GM12878 (cell line): ENCODE measurements around the gene CLK2. TPM values are rescaled to one million over a fixed set of nuclear protein-coding genes. Genes with fewer than 3 reads are reported as not detected.

Experiments used
- ATAC-seq: fragments of 200-7000 bp; cut with Tn5 transposase; 3 replicates; pipeline ENCODE4 v1.9.1; 2020; ENCODE audit warnings: mild to moderate bottlenecking, moderate library complexity
- BruUV-seq: library from RNA; stranded (reverse); fragments of 400-500 nt; replicated peaks from 2 replicates; lab custom pipeline; 2021; lab: Mats Ljungman, UMichigan
- CTCF ChIA-PET: fragments of 300-600 bp; sonication (Branson Sonifier 250); formaldehyde crosslinking; extraction: SDS; loops from one replicate; lab custom pipeline; 2021; ENCODE audit warnings: inconsistent platforms; lab: Yijun Ruan, JAX
- POLR2A ChIA-PET: fragments of 350-600 bp; formaldehyde crosslinking; extraction: SDS; loops from one replicate; lab custom pipeline; 2021; ENCODE audit warnings: inconsistent platforms; lab: Charles Lee
- RAD21 ChIA-PET: fragments of 300-600 bp; sonication (Branson Sonifier 250); formaldehyde crosslinking; loops from one replicate; lab custom pipeline; 2023; ENCODE audit warnings: antibody characterized with exemption; ENCODE audit not compliant: unreplicated experiment; lab: Charles Lee
- SMC1A ChIA-PET: fragments of 300-600 bp; sonication (Branson Sonifier 250); formaldehyde crosslinking; loops from one replicate; lab custom pipeline; 2023; ENCODE audit not compliant: unreplicated experiment, uncharacterized antibody; lab: Charles Lee
- DNase-seq: peaks from one replicate; pipeline ENCODE4 v3.0.0-alpha.2; 2011; ENCODE audit warnings: low read depth, low spot score
- FAIRE-seq: peaks from 3 replicates; lab custom pipeline; 2011; peaks lifted over from hg19 to GRCh38; lab: Jason Lieb, UNC
- H2AFZ ChIP-seq: 2 replicates; pipeline ENCODE4 v1.6.0; 2011; ENCODE audit warnings: low read depth, low read length, control low read depth; ENCODE audit not compliant: control insufficient read depth
- H3K27ac ChIP-seq: 2 replicates; pipeline ENCODE4 v1.5.1; 2011; ENCODE audit warnings: control low read depth; ENCODE audit not compliant: control insufficient read depth, insufficient read depth
- H3K27me3 ChIP-seq, 2 experiments: replicated peaks in 1 of 2; 2 replicates each; pipeline versions ENCODE4 v1.6.0 to v1.6.1; 2011; ENCODE audit warnings: low read length in 1 of 2; ENCODE audit not compliant: control insufficient read depth in 2 of 2, insufficient read depth in 2 of 2
- H3K36me3 ChIP-seq, 2 experiments: 2 replicates each; pipeline ENCODE4 v1.5.1; 2011; ENCODE audit warnings: low read length in 1 of 2; ENCODE audit not compliant: control insufficient read depth in 2 of 2, insufficient read depth in 2 of 2
- H3K4me1 ChIP-seq: 2 replicates; pipeline ENCODE4 v1.6.1; 2011; ENCODE audit warnings: mild to moderate bottlenecking, low read length, moderate library complexity, mixed read lengths; ENCODE audit not compliant: control insufficient read depth, insufficient read depth
- H3K4me2 ChIP-seq: 2 replicates; pipeline ENCODE4 v1.6.0; 2011; ENCODE audit warnings: control low read depth; ENCODE audit not compliant: control insufficient read depth, insufficient read depth
- H3K4me3 ChIP-seq: fragments of 200-600 bp; sonication (generic); 2 replicates; pipeline ENCODE4 v1.5.1; 2016
- H3K79me2 ChIP-seq: 2 replicates; pipeline ENCODE4 v1.6.0; 2011; ENCODE audit warnings: low read length; ENCODE audit not compliant: control insufficient read depth, insufficient read depth
- H3K9ac ChIP-seq: 2 replicates; pipeline ENCODE4 v1.8.0; 2011; ENCODE audit warnings: low read length, control low read depth, mixed read lengths; ENCODE audit not compliant: control insufficient read depth, insufficient read depth
- H3K9me3 ChIP-seq: replicated peaks from 3 replicates; pipeline ENCODE4 v1.5.1; 2011; ENCODE audit warnings: mild to moderate bottlenecking, low read length; ENCODE audit not compliant: control insufficient read depth, insufficient read depth
- H4K20me1 ChIP-seq: 2 replicates; pipeline ENCODE4 v1.6.0; 2011; ENCODE audit not compliant: control insufficient read depth, insufficient read depth
- IKZF2 ChIP-seq, 2 experiments: fragments of 450-650 bp; IDR thresholded peaks; 2 replicates each; pipeline ENCODE4 v1.6.1; 2017; ENCODE audit warnings: mild to moderate bottlenecking in 2 of 2, moderate library complexity in 2 of 2
- KDM1A ChIP-seq: fragments of 200-600 bp; sonication (generic); IDR thresholded peaks from 2 replicates; pipeline ENCODE4 v1.6.1; 2016; ENCODE audit warnings: borderline replicate concordance
- MYB ChIP-seq: fragments of 150-350 bp; IDR thresholded peaks from 2 replicates; pipeline ENCODE4 v1.6.1; 2014; ENCODE audit warnings: mild to moderate bottlenecking, low read depth, low read length, borderline replicate concordance
- RBBP5 ChIP-seq: fragments of 200-600 bp; sonication (generic); conservative IDR thresholded peaks from 2 replicates; pipeline ENCODE4 v1.6.1; 2016
- SIN3A ChIP-seq: IDR thresholded peaks from 2 replicates; pipeline ENCODE4 v1.6.1; 2012; ENCODE audit warnings: low read depth, low read length, improper control_type of control experiment
- SUPT20H ChIP-seq: IDR thresholded peaks from 2 replicates; pipeline ENCODE4 v1.6.1; 2011; ENCODE audit warnings: low read depth, mild to moderate bottlenecking, low read length, moderate library complexity, borderline replicate concordance; ENCODE audit not compliant: control insufficient read depth
- ZNF24 ChIP-seq: fragments of 450-650 bp; IDR thresholded peaks from 2 replicates; pipeline ENCODE4 v1.6.1; 2017; ENCODE audit warnings: antibody characterized with exemption, mild to moderate bottlenecking
- WGBS: methylation state at CpG from one replicate; pipeline ENCODE4 v1.1.6; 2016; ENCODE audit warnings: low lambda C conversion rate; ENCODE audit not compliant: insufficient replicate concordance, insufficient coverage; ENCODE audit errors: missing lambda C conversion rate; 5-methylcytosine and 5-hydroxymethylcytosine counted together
- in situ Hi-C: fragments of 300-500 bp; cut with MboI; formaldehyde crosslinking; loops from 9 replicates; pipeline ENCODE4 v1.14.3; 2018; ENCODE audit warnings: mixed read lengths
- intact Hi-C: fragments of 100-400 bp; cut with micrococcal nuclease; formaldehyde crosslinking; loops from one replicate; pipeline ENCODE4 v1.14.2; 2022; ENCODE audit not compliant: unreplicated experiment
- polyA plus RNA-seq, 11 experiments: library from polyadenylated mRNA; depleted of rRNA in 4 of 11; unstranded in 6 of 11; stranded (reverse) in 5 of 11; fragments of >200 nt; fragmentation: Nextera tagmentation in 4 of 11; fragmentation: Illumina TruSeq in 1 of 11; extraction: Ambion mirVana in 4 of 11; extraction: Trizol in 1 of 11; gene quantifications; 1 replicate in 1 of 11; 2 replicates in 10 of 11; pipeline versions ENCODE4 v1.2.1 to v1.2.3, GENCODE V29; 2011 to 2016; ENCODE audit warnings: inconsistent platforms in 2 of 11, missing spikeins in 2 of 11, low read depth in 1 of 11
- total RNA-seq, 4 experiments: library from RNA; depleted of rRNA in 3 of 4; stranded (reverse); fragments of >200 nt in 3 of 4; fragmentation: Illumina TruSeq in 1 of 4; extraction: Trizol in 1 of 4; gene quantifications; 2 replicates each; pipeline versions ENCODE4 v1.2.1 to v1.2.3, GENCODE V29; 2013 to 2021

Gene CLK2
- total and polyA plus RNA-seq, 10 of the 15 experiments (the other 5 are each of a cell fraction or from before 2014, with no cell fraction given), result 11.1 to 83.7 (median 36.7) TPM

DNA sequence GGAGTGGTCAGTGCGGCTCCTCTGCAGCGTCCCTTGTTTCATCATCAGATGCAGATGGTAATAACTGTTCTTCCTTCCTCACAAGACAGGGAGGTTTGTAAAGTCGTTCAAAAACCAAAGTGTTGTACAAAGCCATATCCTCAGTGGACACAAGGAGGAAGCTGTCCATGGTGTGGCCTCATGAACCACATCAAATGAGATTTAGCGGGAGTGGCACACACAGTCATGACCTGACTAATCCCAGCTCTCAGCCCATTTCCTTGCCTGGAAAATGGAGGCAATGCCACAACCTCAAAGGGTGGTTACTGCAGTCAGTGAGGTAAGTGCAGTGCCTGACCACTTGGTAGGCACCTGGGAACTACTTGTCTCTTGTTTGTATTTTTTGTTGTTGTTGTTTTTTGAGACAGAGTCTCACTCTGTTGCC lies 31.5 kb downstream of the CLK2 start:
- SMC1A ChIA-PET, result interaction anchor here (0.7 to 1.9 kb wide), 8 partner anchors 9 to 440 kb away, joined by 3 to 7 read pairs (median 4); partner anchors contain the start of gene KRTCAP2
- peaks cover 14% of the 10 kb centered on the region for H3K4me1 ChIP-seq
- FAIRE-seq (no peak), DNase-seq (no peak), ATAC-seq (no peak)
- POLR2A ChIA-PET, result interaction anchor here (1.0 to 2.2 kb wide), 6 partner anchors 14 to 69 kb away, joined by 3 to 13 read pairs (median 6); partner anchors contain the start of genes ENTREP3, FDPS and KRTCAP2
- BruUV-seq, result no TSS peak
- H3K9ac ChIP-seq, result no peak overlapping the region
- H3K27me3 ChIP-seq, result no peaks in the 10 kb centered on the region
- TF ChIP-seq RBBP5, result no peak
- TF ChIP-seq SUPT20H, result no peak
- TF ChIP-seq IKZF2 (IDR thresholded peaks at IDR 0.05), result no peak
- TF ChIP-seq MYB, result no peak
- no peak for TF ChIP-seq KDM1A
- no peak for TF ChIP-seq ZNF24
- no peak for TF ChIP-seq SIN3A
- 0 out of 2 replicates have a peak overlapping the region, but pooled peaks have one; percentile 13 for H3K27ac ChIP-seq
- in situ Hi-C loops, result no loop called here
- WGBS, result 50% methylated on average over 4 of the region's 4 CpGs
- H2AFZ ChIP-seq, result peak overlapping the region; percentile 88; the same call in 1 of the 2 replicates
- H3K4me3 ChIP-seq, result no peak overlapping the region
- intact Hi-C loops, result loop anchor here (5.0 kb wide), 1 partner anchor 35 kb away; the partner anchor contains the start of genes MTX1 and THBS3
- CTCF ChIA-PET, result interaction anchor here (0.6 to 5.5 kb wide), 10 partner anchors 9 to 94 kb away, joined by 3 to 28 read pairs (median 4); partner anchors contain the start of genes KRTCAP2, MTX1, THBS3 and TRIM46
- H3K79me2 ChIP-seq, result peaks cover 13% of the 10 kb centered on the region
- no peaks in the 10 kb centered on the region; a peak in 2 of 4 replicates for H3K36me3 ChIP-seq
- RAD21 ChIA-PET, result interaction anchor here (0.7 to 2.1 kb wide), 3 partner anchors 8 to 35 kb away, joined by 3 to 10 read pairs (median 4); no protein-coding TSS in a partner anchor
- no peaks in the 10 kb centered on the region for H4K20me1 ChIP-seq
- no peaks in the 10 kb centered on the region for H3K9me3 ChIP-seq
- H3K4me2 ChIP-seq, result peak overlapping the region; percentile 11; the same call in 1 of the 2 replicates
